ENCODE measurements around the gene FCAMR. TPM values are rescaled to one million over a fixed set of nuclear protein-coding genes. Genes with fewer than 3 reads are reported as not detected.

Gene FCAMR
- total RNA-seq, 4 donors from 2014 or later: 0.37 to 2.4 (median 0.64) TPM; not detected in 1

GRCh38 chr1:206953626-206954025 lies 16.6 kb downstream of the FCAMR start:
- Histone ChIP-seq H3K27me3 (no peaks in the 10 kb centered on the region), H3K9me3 (no peaks in the 10 kb centered on the region), H3K4me3 (no peak overlapping the region), H3K27ac (peak overlapping the region; percentile 85 to 90 (median 89)), H3K36me3 (no peaks in the 10 kb centered on the region), H3K4me1 (peaks cover 7 to 72% (median 60%) of the 10 kb centered on the region in 4 donors)
- TF ChIP-seq POLR2A (IDR thresholded peaks at IDR 0.05) (no peak), POLR2AphosphoS5 (IDR thresholded peaks at IDR 0.05) (no peak), EP300 (IDR thresholded peaks at IDR 0.05; ENCODE audit: low read depth) (no peak), CTCF (IDR thresholded peaks at IDR 0.05) (no peak)
- 76% methylated on average over 2 of the region's 2 CpGs; no CpG with 5 or more reads in 1 of the 2 donors for WGBS, 2 donors (ENCODE audit: low coverage in 1 of 2)
- intact Hi-C loops (cut with DNase I; ENCODE audit: low total_unique reads) (no loop called here), in situ Hi-C loops (cut with MboI; ENCODE audit: low pct_ligation_motif_present in 1 of 4, low pct_unique_long_range_greater_than_20kb in 1 of 4, low sequenced_read_pairs in 3 of 4) (no loop called here)
- DNase-seq: no peak

DNA sequence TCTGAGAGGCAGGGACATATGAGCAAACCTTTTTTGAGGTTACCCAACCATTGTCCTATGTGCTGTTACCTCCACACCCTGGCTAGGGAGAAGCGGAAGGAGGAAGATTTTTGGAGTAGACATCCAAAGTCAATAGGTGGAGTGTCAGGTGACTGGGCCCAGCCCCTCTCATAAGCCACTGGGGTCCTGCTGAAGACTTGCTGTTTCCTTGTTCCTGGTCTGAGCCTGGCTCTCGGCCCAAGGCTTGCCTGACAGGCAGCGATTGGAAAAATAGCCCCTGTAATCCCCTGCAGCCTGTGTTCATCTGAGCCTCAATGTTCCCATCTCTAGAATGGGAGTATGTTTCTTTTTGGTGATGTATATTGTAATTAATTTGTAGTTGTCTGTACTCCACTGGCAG lies 17.1 kb downstream of the FCAMR start:
- in situ Hi-C loops (cut with MboI; ENCODE audit: low pct_ligation_motif_present in 1 of 4, low pct_unique_long_range_greater_than_20kb in 1 of 4, low sequenced_read_pairs in 3 of 4): no loop called here
- H3K27ac ChIP-seq: peak overlapping the region; percentile 85 to 90 (median 89)
- no peak overlapping the region for H3K4me3 ChIP-seq
- DNase-seq: peak; percentile 85
- H3K4me1 ChIP-seq: peaks cover 8 to 76% (median 65%) of the 10 kb centered on the region in 4 donors
- peak in 2 of 3 donors; percentile 33 to 56 for TF ChIP-seq POLR2AphosphoS5 (IDR thresholded peaks at IDR 0.05)
- peak; percentile 48 for TF ChIP-seq EP300 (IDR thresholded peaks at IDR 0.05; ENCODE audit: low read depth)
- TF ChIP-seq POLR2A (IDR thresholded peaks at IDR 0.05): no peak
- TF ChIP-seq CTCF (IDR thresholded peaks at IDR 0.05): no peak
- H3K27me3 ChIP-seq: no peaks in the 10 kb centered on the region
- whole genome bisulfite sequencing, 2 donors (ENCODE audit: low coverage in 1 of 2): 80 to 82% methylated on average over 1 to 3 of the region's 3 CpGs
- H3K36me3 ChIP-seq: no peaks in the 10 kb centered on the region
- intact Hi-C loops (cut with DNase I; ENCODE audit: low total_unique reads): no loop called here
- H3K9me3 ChIP-seq: no peaks in the 10 kb centered on the region

DNA sequence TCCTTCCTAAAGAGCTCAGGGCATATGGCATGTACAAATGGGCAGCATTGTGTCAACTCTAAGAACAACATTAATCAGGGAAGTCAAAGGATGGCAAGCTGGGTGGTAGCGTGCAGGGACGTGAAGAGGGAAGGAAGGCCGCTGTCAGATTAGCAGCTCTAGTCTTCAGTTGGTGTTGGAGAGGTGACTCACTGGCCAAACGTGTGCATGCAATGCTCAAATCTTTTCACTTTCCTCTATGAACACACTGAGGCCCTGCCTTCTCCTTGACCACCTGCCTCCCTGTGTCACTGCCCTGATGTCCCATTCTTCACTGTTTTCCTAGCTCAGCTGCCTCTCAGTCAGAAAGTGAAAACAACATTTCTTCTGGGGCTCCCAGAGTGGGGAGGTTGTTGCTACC lies 18.1 kb downstream of the FCAMR start:
- H3K36me3 ChIP-seq: no peaks in the 10 kb centered on the region
- H3K4me1 ChIP-seq: peaks cover 11 to 86% (median 72%) of the 10 kb centered on the region in 4 donors
- in situ Hi-C loops (cut with MboI; ENCODE audit: low pct_ligation_motif_present in 1 of 4, low pct_unique_long_range_greater_than_20kb in 1 of 4, low sequenced_read_pairs in 3 of 4) (no loop called here), intact Hi-C loops (cut with DNase I; ENCODE audit: low total_unique reads) (no loop called here)
- WGBS, 2 donors (ENCODE audit: low coverage in 1 of 2): 60 to 61% methylated on average over 3 to 4 of the region's 4 CpGs
- TF ChIP-seq EP300 (IDR thresholded peaks at IDR 0.05; ENCODE audit: low read depth) (no peak), POLR2A (IDR thresholded peaks at IDR 0.05) (no peak), POLR2AphosphoS5 (IDR thresholded peaks at IDR 0.05) (peak in 1 of 3 donors; percentile 11)
- DNase-seq: no peak
- H3K27ac ChIP-seq: peak overlapping the region; percentile 85 to 90 (median 89)
- no peaks in the 10 kb centered on the region for H3K9me3 ChIP-seq
- no peaks in the 10 kb centered on the region for H3K27me3 ChIP-seq
- H3K4me3 ChIP-seq: no peak overlapping the region

GRCh38 chr1:206951318-206952100 lies 18.8 kb downstream of the FCAMR start:
- peak; percentile 53 for DNase-seq
- H3K4me1 ChIP-seq: peaks cover 11 to 90% (median 73%) of the 10 kb centered on the region in 4 donors
- no peaks in the 10 kb centered on the region for H3K27me3 ChIP-seq
- no peak for TF ChIP-seq POLR2A (IDR thresholded peaks at IDR 0.05)
- TF ChIP-seq POLR2AphosphoS5 (IDR thresholded peaks at IDR 0.05): peak; percentile 8 to 61 (median 45)
- TF ChIP-seq CTCF (IDR thresholded peaks at IDR 0.05): peak in 1 of 5 experiments; percentile 14
- no peaks in the 10 kb centered on the region for H3K9me3 ChIP-seq
- intact Hi-C loops (cut with DNase I; ENCODE audit: low total_unique reads): no loop called here
- H3K27ac ChIP-seq: peak overlapping the region; percentile 85 to 90 (median 89)
- no peak overlapping the region for H3K4me3 ChIP-seq
- H3K36me3 ChIP-seq: no peaks in the 10 kb centered on the region
- WGBS, 2 donors (ENCODE audit: low coverage in 1 of 2): 40 to 65% methylated on average over 1 to 4 of the region's 4 CpGs
- in situ Hi-C loops (cut with MboI; ENCODE audit: low pct_ligation_motif_present in 1 of 4, low pct_unique_long_range_greater_than_20kb in 1 of 4, low sequenced_read_pairs in 3 of 4): no loop called here
